ENCODE measurements around the gene PFKFB3. TPM values are rescaled to one million over a fixed set of nuclear protein-coding genes. Genes with fewer than 3 reads are reported as not detected.

PFKFB3 gene
- total and polyA plus RNA-seq, 7 donors = 25.4 to 704 (median 163) TPM

- no peaks in the 10 kb centered on the region for H3K36me3 ChIP-seq (ENCODE audit: insufficient read depth in 1 of 2, low read depth in 1 of 2)
- no peak for TF ChIP-seq CTCF (IDR thresholded peaks at IDR 0.05)
- no peaks in the 10 kb centered on the region for H3K27me3 ChIP-seq (ENCODE audit: insufficient read depth in 3 of 3, low read length in 2 of 3)
- H3K9me3 ChIP-seq = no peaks in the 10 kb centered on the region
- intact Hi-C loops (cut with DNase I) = no loop called here
- DNase-seq = no peak
- no peak for ATAC-seq
- H3K4me1 ChIP-seq = peaks cover 52% of the 10 kb centered on the region
- H3K27ac ChIP-seq = peak overlapping the region; percentile 1
- WGBS, 3 donors = 90 to 95% (median 94%) methylated on average over 4 of the region's 4 CpGs
- no peak overlapping the region for H3K4me3 ChIP-seq
These were observed 22.1 kb upstream of the PFKFB3 start for GRCh38 chr10:6180480-6181110.

GRCh38 chr10:6181249-6181648 lies 21.5 kb upstream of the PFKFB3 start:
- Histone ChIP-seq H3K4me1 (peaks cover 47% of the 10 kb centered on the region), H3K4me3 (no peak overlapping the region), H3K36me3 (ENCODE audit: insufficient read depth in 1 of 2, low read depth in 1 of 2) (no peaks in the 10 kb centered on the region), H3K27ac (peak overlapping the region; percentile 1), H3K9me3 (no peaks in the 10 kb centered on the region), H3K27me3 (ENCODE audit: insufficient read depth in 3 of 3, low read length in 2 of 3) (no peaks in the 10 kb centered on the region)
- WGBS, 3 donors = 98 to 99% (median 98%) methylated on average over 6 of the region's 6 CpGs
- TF ChIP-seq CTCF (IDR thresholded peaks at IDR 0.05) = no peak
- intact Hi-C loops (cut with DNase I) = no loop called here
- ATAC-seq (no peak), DNase-seq (no peak)

GRCh38 chr10:6182454-6183098 lies 20.2 kb upstream of the PFKFB3 start:
- TF ChIP-seq CTCF (IDR thresholded peaks at IDR 0.05) = no peak
- WGBS, 3 donors = 31 to 56% (median 35%) methylated on average over 15 to 16 of the region's 16 CpGs
- Histone ChIP-seq H3K27me3 (ENCODE audit: insufficient read depth in 3 of 3, low read length in 2 of 3) (no peaks in the 10 kb centered on the region), H3K4me3 (no peak overlapping the region), H3K36me3 (ENCODE audit: insufficient read depth in 1 of 2, low read depth in 1 of 2) (no peaks in the 10 kb centered on the region), H3K4me1 (peaks cover 49% of the 10 kb centered on the region), H3K9me3 (no peaks in the 10 kb centered on the region), H3K27ac (peak overlapping the region; percentile 92)
- DNase-seq = peak; percentile 58 to 74
- peak; percentile 22 to 73 (median 51) for ATAC-seq
- intact Hi-C loops (cut with DNase I) = no loop called here

GRCh38 chr10:6185039-6185716 lies 17.6 kb upstream of the PFKFB3 start:
- DNase-seq (peak in 1 of 2 donors; percentile 33), ATAC-seq (no peak)
- Histone ChIP-seq H3K36me3 (ENCODE audit: insufficient read depth in 1 of 2, low read depth in 1 of 2) (no peaks in the 10 kb centered on the region), H3K9me3 (no peaks in the 10 kb centered on the region), H3K4me3 (no peak overlapping the region), H3K27me3 (ENCODE audit: insufficient read depth in 3 of 3, low read length in 2 of 3) (no peaks in the 10 kb centered on the region), H3K27ac (peak overlapping the region; percentile 92), H3K4me1 (peaks cover 40% of the 10 kb centered on the region)
- intact Hi-C loops (cut with DNase I) = no loop called here
- 89 to 94% (median 91%) methylated on average over 18 of the region's 18 CpGs for WGBS, 3 donors
- no peak for TF ChIP-seq CTCF (IDR thresholded peaks at IDR 0.05)

Data from psoas muscle (tissue), 8 donors.